MM.1S (cell line): ENCODE measurements around the gene LDLRAD3.

Source experiments
- EZH2 ChIP-seq: fragments of 300-600 bp; sonication (generic); optimal IDR thresholded peaks from 2 replicates; pipeline ENCODE3; 2017; ENCODE audit warnings: low read depth, mild to moderate bottlenecking, antibody characterized with exemption, low read length, mixed read lengths
- EZH2phosphoT487 ChIP-seq: fragments of 300-600 bp; sonication (generic); IDR thresholded peaks from 2 replicates; pipeline ENCODE4 v1.6.1; 2018; ENCODE audit warnings: antibody characterized with exemption, low read length
- TF ChIP-seq, protein P1 (sequence below): fragments of 300-600 bp; sonication (generic); IDR thresholded peaks from 2 replicates; pipeline ENCODE4 v1.5.1; 2016; ENCODE audit warnings: antibody characterized with exemption, low read length, mixed read lengths

GRCh38 chr11:36061471-36061870 is 117.6 kb downstream of the LDLRAD3 start:
- TF ChIP-seq, protein P1, sequence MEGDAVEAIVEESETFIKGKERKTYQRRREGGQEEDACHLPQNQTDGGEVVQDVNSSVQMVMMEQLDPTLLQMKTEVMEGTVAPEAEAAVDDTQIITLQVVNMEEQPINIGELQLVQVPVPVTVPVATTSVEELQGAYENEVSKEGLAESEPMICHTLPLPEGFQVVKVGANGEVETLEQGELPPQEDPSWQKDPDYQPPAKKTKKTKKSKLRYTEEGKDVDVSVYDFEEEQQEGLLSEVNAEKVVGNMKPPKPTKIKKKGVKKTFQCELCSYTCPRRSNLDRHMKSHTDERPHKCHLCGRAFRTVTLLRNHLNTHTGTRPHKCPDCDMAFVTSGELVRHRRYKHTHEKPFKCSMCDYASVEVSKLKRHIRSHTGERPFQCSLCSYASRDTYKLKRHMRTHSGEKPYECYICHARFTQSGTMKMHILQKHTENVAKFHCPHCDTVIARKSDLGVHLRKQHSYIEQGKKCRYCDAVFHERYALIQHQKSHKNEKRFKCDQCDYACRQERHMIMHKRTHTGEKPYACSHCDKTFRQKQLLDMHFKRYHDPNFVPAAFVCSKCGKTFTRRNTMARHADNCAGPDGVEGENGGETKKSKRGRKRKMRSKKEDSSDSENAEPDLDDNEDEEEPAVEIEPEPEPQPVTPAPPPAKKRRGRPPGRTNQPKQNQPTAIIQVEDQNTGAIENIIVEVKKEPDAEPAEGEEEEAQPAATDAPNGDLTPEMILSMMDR, result no peak
- no peak for TF ChIP-seq EZH2
- no peak for TF ChIP-seq EZH2phosphoT487
